SU-DHL-6 (cell line): ENCODE data around the gene FAM20C.

Experiments
- CTCF ChIP-seq: fragments of 200-600 bp; sonication (generic); IDR thresholded peaks from one replicate; pipeline ENCODE4 v1.5.1; 2017; ENCODE audit warnings: antibody characterized with exemption, mild to moderate bottlenecking, low read length, moderate library complexity; ENCODE audit not compliant: insufficient read depth, poor library complexity, severe bottlenecking
- EZH2phosphoT487 ChIP-seq: fragments of 200-600 bp; sonication (generic), shearing (Covaris generic); conservative IDR thresholded peaks from 2 replicates; pipeline ENCODE4 v1.6.1; 2018; ENCODE audit warnings: mild to moderate bottlenecking, antibody characterized with exemption, low read length, moderate library complexity, mixed read lengths

- no peak for TF ChIP-seq CTCF
- TF ChIP-seq EZH2phosphoT487, result no peak
These were observed 59.2 kb downstream of the FAM20C start for GRCh38 chr7:251446-252175.
